22Rv1 (cell line): ENCODE measurements around the gene EHBP1.

ENCODE experiments used
- CTCF ChIP-seq: fragments of 450-650 bp; IDR thresholded peaks from 2 replicates; pipeline ENCODE4 v1.5.1; 2017; ENCODE audit warnings: mild to moderate bottlenecking
- ZFX ChIP-seq: fragments of 450-650 bp; IDR thresholded peaks from 2 replicates; pipeline ENCODE4 v1.6.1; 2017; ENCODE audit warnings: antibody characterized with exemption, borderline replicate concordance

DNA sequence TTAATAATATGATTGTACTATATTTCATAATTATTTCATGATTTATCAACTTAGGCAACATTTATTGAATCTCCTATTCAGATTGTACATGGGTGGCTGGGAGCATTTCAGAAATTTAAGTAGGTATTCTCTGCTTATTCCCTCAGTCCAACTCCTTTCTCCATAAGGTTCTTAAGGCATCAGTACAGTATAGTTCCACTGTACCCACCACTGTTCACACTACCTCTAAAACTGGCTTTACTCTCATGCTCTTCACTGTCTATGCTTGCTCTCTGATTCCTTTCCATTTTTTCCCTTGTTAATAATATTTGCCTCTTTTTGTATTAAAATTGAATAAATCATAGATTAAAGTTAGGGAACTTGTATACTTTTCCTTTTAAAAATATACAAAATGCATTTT, 89.8 kb downstream of the EHBP1 start:
- TF ChIP-seq CTCF (no peak), ZFX (no peak)
